Activated CD8-positive, alpha-beta memory T cell treated with anti-CD3 and anti-CD28 coated beads for 4 hours (primary cell): ENCODE results near the gene CFAP210.
"Not testable (repeated sequence)": the region's sequence is repeated elsewhere in the genome, so short reads cannot be mapped to it uniquely, and the experiment has no call there.

ENCODE experiments used
- DNase-seq, 2 donors: peaks; one replicate each; pipeline ENCODE4 v3.0.0-alpha.2; 2020; ENCODE audit warnings: low read depth in 2 of 2

Gene CFAP210

GRCh38 chr2:169713331-169713730 lies 19.1 kb upstream of the CFAP210 start:
- no peak for DNase-seq

DNA sequence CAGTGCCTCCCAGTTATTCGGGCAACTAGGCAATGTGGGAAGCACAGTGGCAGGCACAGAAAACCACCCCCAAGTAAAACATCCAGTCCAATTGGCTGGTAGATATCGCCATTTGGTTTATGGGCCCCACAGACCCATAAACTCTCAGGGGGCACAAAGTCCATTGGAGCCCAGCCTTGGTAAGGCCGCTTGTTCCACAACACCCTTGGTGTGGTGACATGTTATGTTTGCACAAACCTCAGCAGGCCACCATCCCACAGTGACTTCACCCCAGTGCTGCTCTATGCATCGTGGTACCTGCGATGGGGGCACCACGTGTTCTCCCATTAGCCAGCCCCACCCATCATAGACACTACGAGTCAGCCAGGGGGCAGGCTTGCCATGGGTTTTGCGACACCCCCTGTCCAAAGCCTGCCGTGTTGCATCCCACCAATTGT lies 18.6 kb upstream of the CFAP210 start:
- no peak for DNase-seq

DNA sequence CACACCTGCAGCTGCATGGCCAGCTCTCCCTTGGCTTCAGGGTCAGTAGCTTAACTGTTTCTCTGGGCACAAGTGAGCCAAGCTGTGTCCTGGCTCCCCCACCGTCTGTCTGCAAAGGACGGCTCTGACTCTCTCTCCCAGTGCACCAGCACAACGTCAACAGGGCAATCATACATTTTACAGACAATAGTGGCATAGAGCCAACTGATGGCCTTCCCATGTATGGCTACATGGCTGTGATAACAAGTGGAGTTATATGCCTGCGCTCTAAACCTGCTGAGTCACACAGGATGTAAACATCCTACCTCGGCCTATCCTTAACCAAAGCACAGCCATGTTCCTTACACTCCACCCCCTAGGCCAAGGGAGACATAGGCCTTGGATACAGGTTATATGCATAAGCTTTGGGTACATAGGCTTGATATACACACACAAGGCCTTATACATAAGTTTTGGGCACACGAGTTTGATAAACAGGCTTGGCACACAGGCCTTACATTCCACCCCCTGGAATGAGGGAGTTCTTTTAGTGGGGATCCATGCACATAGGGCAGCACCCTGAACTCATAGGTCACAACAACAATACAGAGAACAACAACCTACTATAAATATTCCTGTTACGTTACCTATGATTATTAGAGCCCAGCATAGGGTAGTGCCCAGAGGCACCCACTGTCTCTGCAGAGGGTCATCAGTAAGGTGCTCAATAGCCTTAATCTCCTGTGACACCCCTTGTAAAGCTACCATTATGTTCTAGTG lies 17.7 kb upstream of the CFAP210 start:
- no peak for DNase-seq

- DNase-seq: no peak
These were observed 15.8 kb upstream of the CFAP210 start for GRCh38 chr2:169709981-169710380.

DNA sequence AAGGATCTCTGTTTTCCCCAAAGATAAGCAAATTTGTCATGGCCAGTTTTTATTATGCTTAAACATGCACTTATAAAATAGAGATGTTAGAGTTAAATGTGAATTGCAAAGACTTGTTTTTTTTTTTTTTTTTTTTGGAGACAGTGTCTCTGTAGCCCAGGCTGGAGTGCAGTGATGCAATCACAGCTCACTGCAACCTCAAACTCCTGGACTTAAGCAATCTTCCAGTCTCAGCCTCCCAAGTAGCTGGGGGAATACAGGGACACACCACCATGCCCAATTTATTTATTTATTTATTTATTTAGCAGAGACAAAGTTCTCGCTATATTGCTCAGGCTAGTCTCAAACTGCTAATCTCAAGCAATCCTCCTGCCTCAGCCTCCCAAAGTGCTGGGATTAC lies 15.1 kb upstream of the CFAP210 start:
- DNase-seq: no peak

GRCh38 chr2:169707626-169708025 lies 13.4 kb upstream of the CFAP210 start:
- no peak for DNase-seq

DNA sequence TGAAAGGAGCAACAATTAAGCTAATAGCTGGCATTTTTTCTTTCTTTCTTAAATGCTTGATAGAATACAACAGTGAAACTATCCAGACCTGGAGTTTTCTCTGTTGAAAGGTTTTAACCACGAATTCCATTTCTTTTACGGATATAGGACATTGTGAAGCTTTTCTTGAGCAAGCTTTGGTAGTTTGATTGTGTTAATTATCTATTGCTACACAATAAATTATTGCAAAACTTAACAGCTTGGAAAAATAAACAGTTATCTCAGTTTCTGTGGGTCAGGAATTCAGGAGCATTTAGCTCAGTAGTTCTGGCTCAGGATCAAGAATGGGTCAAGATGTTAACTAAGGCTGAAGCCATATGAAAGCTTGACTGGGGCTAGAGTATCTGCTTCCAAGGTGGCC lies 11.7 kb upstream of the CFAP210 start:
- DNase-seq: no peak

DNA sequence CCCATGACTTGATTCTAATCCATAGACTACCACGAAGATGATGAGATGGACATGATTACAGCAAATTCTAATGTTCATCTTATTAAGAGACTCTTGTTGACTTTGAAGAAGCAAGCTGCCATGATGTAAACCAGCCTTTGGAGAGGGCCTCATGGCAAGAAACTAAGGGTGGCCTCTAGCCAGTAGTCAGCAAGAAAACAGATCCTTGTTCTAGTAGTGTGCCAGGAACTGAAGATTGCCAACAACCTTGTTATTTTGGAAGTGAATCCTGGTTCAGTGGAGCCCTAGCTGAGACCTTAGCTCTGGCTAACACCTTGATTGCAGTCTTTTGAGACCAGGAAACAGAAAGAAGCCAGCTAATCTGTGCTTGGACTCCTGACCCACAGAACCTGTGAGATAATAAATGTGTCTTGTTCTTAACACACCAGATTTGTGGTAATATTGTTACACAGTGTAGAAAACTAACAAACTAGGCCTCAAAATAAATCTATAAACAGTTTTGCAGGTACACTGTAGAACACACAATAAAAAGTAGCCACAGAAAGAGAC lies 10.0 kb upstream of the CFAP210 start:
- no peak for DNase-seq

DNA sequence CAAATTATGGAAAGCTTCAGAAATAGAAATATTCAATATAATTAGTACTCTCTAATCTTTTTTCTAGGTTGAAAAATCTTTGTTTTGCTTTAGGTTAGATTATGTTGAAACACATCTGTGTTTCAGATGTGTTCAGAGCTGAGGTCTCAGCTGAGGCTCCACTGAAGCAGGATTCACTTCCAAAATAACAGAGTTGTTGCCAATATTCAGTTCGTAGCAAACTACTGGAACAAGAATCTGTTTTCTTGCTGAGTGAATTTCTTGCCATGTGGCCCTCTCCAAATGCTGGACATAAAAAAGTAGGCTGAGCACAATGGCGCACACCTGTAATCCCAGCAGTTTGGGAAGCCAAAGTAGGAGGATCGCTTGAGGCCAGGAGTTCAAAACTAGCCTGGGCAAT lies 8.8 kb upstream of the CFAP210 start:
- no peak for DNase-seq

GRCh38 chr2:169699173-169699572 lies 5.0 kb upstream of the CFAP210 start:
- not testable (repeated sequence) for DNase-seq

GRCh38 chr2:169696381-169696780 lies 2.2 kb upstream of the CFAP210 start:
- DNase-seq: no peak

DNA sequence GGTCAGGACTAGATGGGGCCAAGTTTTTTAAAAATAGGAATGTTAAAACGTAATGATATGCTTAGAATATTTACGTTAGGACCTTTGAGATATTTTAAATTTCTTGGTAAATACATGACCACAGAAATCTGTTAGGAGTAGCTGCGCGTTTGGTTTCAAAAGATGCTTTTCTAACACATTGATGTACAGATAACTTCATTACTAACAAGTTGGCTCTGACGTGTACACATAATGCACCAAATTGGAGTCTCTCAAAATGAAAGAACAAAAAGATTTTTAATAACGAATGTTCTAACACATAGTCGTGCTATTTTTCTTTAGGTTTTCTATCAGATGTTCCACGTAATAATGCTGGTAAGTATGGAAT lies 672 bp upstream of the CFAP210 start:
- no peak for DNase-seq

DNA sequence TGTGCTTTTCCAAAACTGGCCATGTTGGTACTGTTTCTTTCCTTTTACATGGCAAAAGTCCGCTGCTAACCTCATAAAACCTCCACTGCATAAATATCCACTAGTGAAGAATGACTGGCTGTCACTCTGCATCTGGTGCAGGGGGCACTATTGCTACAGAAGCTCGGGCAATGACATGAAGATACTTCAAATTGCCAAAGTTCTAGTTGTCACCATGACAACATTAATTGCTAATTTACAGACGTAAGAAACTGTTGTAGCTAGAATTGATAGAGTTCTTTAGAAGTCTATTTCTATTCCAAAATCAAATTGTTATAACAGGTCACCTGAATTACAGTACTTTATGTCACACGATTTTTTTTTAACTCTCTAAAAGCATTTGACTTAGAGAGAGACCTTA lies 845 bp downstream of the CFAP210 start:
- no peak for DNase-seq

DNA sequence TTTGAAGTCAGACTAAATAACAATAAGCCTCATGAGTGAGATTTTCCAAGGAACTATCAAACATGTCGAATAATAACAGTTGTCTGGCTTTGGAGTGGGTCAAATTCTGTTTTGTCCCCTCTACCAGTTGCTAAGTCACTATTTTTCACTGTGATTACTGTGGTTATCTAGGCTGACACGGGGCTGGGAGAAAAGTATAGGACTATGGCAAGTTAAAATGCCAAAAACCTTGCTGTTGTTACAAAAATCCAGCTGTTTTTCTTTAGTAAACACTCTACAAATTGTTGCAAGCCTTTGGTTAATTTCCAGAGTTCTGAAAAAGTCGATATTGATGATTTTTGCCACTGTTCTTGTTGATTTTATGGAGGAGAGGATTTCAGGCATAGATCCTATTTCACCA lies 1.5 kb downstream of the CFAP210 start:
- no peak for DNase-seq

DNA sequence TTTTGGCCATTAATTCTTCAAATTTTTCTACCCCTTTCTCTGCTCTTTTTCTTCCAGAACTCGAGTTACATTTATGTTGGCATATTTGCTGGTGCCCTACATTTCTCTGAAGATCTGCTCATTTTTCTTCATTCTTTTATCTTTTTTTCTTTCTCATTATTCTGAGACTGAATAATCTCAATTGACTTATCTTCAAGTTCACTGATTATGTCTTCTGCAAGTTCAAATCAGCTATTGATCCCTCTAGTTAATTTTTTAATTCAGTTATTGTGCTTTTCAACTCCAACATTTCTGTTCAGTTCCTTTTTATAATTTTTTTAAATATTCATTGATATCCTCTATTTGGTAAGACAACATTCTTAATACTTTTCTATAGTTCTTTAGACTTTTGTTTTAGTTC lies 3.2 kb downstream of the CFAP210 start:
- DNase-seq: no peak

GRCh38 chr2:169687943-169688342 lies 6.3 kb downstream of the CFAP210 start:
- not testable (repeated sequence) for DNase-seq

DNA sequence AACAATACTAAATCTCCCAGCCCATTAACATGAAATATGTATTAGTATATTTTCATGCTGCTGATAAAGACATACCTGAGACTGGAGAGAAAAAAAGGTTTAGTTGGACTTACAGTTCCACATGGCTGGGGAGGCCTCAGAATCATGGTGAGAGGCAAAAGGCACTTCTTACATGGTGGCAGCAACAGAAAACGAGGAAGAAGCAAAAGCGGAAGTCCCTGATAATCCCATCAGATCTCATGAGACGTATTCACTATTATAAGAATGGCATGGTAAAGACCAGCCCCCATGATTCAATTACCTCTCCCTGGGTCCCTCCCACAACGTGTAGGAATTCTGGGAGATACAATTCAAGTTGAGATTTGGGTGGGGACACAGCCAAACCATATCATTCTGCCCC lies 7.4 kb downstream of the CFAP210 start:
- DNase-seq: not testable (repeated sequence)

- not testable (repeated sequence) for DNase-seq
These were observed 9.5 kb downstream of the CFAP210 start for GRCh38 chr2:169684712-169685111.

GRCh38 chr2:169684135-169684565 lies 10.1 kb downstream of the CFAP210 start:
- DNase-seq: no peak

DNA sequence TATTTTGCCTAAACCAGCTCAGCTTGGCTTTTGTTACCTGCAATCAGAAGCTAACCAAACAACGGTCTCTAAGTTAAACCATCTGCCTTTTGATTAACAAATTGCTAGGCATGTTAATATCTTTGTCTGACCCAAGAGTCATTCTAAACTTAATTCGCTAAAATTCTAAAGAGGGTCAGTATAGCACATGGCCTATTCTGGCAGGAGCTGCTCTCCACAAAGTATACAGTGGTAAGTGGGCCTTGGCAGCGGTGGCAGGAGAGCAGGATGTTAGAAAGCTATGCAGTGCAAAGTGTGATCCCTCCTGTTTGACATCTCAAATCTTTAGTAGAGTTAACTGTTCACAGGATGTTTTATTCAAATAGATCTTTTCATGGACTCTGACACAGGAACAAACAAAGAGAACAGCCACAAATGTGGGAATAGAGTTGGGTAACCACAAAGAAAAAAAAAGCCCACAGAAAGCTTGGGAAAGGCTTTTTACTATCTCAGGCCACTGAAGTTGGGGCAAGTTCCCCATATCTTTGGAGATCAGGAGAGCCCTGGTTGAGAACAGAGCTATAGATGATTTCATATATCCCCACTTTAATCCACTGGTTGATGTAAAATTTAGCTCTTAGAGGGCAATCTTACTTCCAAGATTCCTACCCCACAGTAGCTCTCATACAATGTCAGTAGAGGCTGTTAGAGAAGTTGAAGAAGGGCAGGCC lies 10.6 kb downstream of the CFAP210 start:
- DNase-seq: no peak

- DNase-seq: no peak
These were observed 11.2 kb downstream of the CFAP210 start for GRCh38 chr2:169683054-169683424.

GRCh38 chr2:169676850-169677249 lies 17.4 kb downstream of the CFAP210 start:
- no peak for DNase-seq

DNA sequence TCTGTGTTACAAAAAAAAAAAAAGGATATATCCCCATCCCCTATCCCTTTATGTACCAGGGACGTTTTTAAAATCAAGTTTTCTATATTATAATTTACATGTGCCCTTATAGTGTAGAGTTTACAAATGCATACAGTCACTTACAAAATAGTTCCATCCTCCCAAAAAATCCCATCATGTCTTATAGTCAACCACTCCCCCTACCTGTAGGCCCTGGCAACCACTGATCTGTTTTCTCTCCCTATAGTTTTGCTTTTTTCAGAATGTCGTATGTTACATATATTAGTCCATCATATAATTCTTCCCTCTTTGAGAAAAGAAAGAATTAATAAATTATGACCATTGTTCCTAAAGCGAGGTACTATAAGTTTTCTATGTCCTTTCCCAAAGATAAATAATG lies 17.8 kb downstream of the CFAP210 start:
- no peak for DNase-seq
